Hypothalamus (tissue), 51 donors: ENCODE results near the gene DHX15.
A peak's percentile ranks its signal among the peaks of the same experiment; 100 is the strongest.
"Not testable (repeated sequence)": the region's sequence is repeated elsewhere in the genome, so short reads cannot be mapped to it uniquely, and the experiment has no call there.

Source experiments
- DNase-seq, 51 donors: peaks; one replicate each; lab custom pipeline; 2025; lab: John Stamatoyannopoulos, UW

The DHX15 gene

DNA sequence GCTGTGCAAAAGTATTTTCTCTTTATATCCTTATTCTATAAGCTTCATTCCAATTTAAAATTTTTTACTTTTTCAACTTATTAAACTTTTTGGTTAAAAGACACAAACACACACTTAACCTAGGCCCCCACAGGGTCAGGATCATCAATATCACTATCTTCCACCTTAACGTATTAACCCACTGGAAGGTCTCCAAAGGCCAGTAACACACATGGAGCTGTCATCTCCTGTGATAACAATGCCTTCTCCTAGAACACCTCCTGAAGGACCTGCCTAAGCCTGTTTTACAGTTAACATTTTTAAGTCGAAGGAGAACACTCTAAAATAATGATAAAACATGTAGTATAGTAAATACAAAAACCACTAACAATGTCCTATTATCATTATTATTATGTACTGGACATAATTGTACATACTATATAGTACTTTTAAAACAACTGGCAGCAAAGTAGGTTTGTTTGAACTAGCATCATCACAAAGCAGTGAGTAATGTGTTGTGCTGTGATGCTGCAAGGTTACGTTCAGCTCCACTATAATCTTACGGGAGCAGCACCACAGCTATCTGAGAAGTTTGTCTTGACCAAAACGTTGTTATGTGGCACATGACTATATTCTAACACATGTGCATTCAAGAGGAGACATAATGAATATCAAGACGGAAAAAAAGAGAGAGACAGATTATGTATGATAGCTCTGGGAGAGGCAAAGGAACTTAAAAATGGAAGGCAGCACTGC is 33.7 kb downstream of the DHX15 start:
- no peak for DNase-seq

DNA sequence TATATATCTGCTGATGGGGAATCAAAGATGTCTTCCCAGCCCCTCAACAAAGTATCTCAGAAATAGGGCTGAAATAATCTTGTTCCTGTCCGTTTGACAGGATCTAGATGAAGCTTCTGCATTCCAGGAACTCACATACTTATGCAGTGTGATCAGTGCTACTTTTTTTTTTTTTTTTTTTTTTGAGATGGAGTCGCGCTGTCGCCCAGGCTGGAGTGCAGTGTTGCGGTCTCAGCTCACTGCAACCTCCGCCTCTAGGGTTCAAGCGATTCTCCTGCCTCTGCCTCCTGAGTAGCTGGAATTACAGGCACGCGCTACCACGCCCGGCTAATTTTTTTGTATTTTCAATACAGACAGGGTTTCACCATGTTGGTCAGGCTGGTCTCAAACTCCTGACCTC is 36.4 kb downstream of the DHX15 start:
- no peak for DNase-seq

DNA sequence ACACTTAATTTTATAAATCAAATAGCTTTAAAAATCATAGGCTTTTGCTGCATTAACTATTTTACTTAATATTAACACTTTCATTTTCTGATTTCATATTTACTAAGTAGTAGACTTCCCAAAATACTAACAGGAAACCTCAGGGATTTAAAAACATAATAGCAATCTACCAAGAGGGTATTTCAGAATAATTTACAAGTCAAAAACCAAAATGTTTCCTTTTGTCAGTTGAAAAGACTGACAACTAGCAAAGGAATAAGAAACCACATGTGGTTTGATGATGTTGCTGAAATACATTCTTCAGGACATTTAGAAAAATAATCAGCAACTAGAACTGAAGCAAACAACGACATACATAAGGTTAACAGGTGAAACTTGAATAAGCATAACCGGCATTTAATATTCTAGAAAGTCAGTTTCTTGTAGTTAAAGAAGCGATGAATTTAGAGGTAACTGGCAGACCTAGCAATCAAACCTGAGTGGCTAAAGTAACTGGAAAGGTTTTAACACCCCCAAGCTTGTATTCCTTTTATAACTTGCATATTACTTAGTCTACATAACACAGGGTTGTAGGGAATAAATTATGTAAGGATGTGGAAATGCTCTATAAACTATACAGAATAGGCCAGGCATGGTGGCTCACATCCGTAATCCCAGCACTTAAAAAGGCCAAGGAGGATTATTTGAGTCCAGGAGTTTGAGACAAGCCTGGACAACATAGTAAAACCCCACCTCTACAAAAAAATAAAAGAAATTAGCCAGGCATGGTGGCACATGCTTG is 40.0 kb downstream of the DHX15 start:
- DNase-seq: no peak

DNA sequence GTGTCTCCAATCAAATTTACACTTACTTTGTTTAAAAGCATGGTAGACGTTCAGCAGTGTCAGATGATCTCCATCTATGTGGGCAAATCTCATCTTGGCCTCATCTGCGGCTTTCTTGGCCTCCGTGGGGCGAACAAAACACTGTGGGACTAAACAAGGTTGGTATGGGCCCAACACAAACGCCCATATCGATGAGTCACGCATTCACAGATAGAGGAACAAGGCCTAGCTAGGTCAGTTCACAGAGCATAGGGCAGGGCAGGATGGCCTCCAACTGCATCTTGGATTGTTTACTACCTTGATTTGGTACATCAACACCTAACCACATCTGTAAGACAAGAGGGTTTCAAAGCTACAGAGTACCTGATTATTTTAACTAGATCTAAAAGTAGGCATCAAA is 47.3 kb downstream of the DHX15 start:
- no peak for DNase-seq

DNA sequence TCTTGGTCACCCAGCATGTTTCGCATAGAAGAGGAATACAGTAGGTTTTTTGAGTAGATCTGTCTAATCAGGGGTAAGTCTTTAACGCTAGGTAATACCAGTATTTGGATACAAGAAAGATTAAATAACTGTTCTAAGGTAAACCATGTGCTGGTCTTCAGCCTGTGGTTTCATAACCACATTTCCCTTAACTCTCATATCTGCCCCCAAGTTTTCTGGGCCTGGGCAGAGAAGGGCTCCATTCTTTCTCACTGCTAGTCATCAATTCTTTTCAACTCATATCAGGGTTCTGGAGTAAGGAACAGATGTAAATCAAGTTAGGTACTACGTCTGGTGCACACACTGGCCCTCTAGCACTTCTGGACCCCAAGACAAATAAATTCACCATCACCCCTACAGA is 49.0 kb downstream of the DHX15 start:
- no peak for DNase-seq

DNA sequence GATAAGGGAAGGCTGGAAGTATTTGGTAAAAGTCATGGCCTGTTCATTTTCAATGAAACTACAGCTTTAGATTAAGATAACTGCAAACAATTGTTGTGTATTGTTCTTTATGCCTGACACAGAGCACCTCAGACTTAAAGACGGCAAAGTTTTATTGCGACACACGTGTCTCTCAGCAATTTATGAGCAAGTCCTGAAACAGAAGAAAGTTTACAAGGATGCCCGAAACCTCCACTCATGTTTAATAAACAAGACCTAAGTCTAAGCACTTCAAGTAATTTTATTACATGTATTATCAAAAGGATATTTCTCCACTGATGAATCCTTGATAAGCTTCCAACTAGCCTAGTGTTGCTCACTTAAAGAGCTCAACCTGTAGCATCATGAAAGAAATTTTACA is 51.0 kb downstream of the DHX15 start:
- no peak for DNase-seq

DNA sequence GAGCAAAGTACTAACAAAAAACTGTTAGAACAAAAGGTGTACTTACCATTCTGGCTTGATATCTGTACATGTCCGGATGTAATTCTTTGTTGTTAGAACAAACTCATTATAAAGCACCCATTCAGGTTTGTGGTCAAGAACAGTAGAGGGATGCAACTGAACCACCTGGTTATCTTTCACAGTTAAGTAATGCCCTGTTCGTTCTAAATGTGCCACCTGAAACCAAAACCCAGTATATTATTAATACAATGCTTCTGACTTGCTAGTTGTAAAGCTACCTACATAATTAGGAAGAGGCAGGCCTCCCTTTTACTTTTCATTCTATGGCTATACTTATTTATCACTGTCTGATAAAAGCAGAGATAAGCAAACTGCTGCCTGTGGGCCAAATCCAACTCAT is 54.8 kb downstream of the DHX15 start:
- DNase-seq: no peak

DNA sequence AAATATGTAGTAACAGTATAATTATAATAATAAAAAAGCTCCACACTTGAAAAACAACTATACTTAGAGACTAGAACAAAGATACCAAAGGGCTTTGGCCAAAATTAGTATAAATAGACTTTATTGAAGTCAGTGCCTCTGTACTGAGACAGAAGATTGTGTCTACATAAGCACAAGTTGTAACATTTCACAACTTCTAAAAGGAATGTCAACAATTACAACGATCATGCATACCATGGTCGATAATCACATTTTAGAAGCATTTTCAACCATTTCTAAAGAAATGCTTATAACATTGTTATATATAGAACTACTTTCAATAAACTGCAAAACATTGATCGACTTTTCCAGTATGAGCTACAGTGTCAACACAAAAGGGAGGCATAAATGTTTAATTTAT is 57.0 kb downstream of the DHX15 start:
- DNase-seq: no peak

DNA sequence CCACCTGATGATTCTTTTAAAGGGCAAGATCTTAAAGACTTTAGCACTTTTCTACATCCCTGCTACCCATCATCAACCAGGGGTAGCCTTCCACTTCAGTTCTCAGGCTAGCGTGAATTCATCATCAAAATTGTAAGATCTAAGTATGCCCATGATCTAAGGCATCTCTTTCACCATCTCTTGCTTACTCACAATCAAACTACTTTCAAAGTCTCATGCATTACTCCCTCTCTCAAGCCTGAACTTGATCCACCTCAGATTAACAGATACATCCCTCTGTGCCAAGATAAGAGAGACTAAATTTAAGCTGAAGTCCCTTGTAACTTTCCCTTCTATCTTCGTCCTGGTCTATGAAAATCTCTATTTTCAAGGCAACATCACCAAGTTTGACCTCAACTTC is 62.8 kb downstream of the DHX15 start:
- DNase-seq: no peak

DNA sequence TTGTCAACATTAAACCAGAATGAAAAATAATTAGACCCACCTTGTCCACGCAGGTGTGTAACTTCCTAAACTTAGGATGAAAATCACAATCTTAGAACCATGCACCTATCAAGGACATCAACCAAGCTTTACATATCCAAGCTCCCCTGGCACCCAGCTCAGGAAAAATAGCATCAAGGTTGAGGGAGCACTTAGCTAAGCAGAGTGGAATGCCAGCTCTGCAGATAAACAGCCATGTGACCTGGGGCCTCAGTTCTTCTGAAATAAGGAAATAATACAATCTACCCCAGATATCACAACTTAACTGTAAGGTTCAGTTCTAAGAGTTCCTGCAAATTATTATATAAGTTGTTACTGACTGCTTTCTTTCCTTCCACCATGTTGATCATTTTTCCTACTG is 64.7 kb downstream of the DHX15 start:
- no peak for DNase-seq

DNA sequence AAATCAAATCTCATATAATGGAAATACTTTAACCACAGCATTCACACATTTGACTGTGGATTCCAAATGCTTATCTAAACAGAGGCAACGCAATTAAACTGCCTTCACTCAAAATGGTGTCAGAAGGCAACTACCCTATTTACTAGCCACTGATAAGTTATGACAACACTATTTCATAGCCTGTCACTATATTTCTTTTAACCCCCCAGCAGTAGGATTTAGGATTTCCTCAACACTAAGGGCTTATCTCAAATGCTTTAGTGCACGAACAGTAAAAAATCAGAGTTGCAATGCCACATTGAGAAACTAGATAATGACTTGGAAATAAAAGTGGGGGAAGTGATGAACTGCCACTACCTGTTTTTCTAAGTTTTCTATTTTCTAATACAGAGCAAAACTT is 66.7 kb downstream of the DHX15 start:
- DNase-seq: no peak

DNA sequence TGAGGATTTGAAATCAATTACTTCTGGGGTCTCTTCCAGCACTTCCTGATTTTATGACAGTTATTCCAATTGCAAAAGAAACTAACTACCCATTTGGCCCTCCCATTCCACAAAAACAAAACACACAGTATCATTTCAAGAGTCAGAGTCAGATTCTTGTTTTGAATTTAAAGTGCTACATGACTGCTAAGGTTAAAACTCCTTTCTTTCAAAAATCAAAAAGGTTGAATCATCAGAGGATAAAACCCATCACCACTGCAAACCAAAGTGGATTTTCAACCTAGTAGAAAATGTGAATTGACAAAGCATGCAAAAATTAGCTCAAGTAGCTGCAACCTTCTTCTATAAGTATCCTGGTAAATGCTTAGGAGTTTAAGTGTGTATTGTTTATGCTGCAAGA is 67.4 kb downstream of the DHX15 start:
- DNase-seq: no peak

DNA sequence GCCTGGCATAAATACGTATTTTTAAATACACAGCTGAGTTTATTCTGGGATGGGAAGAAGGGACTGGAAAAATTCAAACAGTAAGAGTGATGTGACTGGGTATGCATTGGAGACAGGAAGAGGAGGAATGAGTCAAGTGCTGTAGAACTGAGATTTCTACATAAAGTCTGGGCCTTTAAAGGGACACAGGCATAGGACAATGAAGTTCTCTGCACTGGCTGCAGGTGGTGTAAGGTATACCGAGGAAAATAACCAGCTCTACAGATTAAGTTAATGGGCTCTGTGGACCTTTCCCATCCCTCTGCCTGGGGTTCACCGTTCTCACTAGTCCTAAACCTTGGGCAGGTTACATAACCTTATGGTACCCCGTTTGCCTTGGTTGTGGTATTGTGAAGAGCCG is 68.7 kb downstream of the DHX15 start:
- DNase-seq: no peak

DNA sequence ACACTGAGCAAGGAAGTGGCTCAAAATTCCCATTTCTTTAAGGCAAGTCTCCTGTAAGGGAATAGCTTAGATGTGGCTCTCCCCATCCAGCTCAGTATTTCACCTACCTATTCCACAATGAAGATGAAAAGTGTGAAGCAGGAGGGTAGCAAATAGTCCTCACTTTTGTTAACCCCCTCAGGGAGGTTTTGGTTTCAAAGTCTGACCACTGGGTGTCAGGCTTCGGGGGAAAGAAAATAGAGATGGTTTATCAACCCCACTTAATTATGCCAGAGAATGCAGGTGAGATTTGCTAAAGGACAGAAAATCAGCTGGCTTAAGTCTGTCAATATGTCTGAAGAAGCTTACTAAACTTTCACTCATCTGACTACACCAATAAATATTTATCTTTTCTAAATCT is 69.5 kb downstream of the DHX15 start:
- DNase-seq: no peak

DNA sequence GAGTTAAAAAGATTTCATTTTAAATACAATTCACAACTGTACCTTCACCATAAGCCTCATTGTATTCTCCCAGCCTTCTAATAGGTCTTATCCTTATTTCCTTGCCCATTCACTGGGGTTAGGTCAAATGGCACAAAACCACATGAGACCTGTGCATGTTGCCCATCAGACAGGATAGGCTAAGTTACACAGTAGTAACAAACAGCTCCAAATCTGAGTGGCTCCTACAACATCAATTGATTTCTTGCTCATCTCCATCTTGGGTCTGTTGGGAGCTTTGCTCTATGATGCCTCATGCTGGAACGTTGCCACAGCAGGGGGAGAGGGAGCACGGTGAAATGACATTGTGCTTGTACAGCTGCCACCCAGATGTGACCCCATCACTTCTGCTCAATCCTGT is 70.6 kb downstream of the DHX15 start:
- DNase-seq: no peak

DNA sequence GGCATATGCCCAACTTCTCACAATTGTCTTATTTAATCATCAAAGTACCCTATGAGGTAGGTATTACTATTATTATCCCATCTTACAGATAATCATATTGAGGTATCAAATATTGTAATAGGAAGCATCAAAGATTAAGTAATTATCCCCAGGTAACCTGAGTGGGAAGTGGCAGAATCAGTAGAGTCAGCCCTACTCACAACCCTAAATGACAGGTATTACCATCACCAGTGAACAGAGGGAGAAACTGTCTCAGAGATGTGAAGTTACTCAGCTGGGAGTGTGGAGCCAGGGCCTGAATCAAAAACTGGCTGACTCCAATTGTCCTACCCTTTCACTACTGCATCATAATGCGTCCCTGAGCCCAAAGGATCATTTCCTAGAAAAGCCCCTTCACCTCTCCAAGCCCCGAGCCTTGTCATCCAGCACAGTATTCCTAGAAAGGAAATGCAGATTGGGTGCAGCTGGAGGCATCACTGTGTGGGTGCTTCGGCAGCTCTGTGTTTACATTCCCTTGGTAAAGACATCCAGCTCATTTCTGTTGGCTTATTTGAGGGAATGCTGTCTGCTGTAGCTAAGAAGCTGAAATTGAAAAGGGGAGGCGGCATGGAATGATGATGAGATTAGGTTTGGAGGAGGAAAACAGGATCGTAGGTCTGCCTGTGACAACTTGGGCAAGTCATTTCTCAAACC is 72.8 kb downstream of the DHX15 start:
- peak in 1 of 51 donors; percentile 19 for DNase-seq

DNA sequence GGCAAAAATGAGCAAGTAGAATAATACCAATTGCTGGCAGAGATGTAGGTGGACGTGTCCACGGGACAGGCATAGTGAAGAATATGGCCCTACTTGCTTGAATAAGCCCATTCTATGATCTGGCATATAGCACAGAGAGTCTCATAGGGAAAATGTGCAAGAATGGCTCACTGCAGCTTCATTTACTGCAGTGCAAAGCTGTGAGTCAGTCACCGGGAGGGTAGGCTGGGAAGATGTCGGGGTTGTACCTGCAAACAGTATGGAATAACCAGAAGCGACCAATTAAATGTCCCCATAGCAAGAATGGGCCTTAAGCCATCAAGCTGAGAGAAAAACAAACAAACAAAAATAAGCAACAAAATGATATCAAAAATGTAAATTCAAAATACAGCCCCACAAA is 74.3 kb downstream of the DHX15 start:
- DNase-seq: no peak

DNA sequence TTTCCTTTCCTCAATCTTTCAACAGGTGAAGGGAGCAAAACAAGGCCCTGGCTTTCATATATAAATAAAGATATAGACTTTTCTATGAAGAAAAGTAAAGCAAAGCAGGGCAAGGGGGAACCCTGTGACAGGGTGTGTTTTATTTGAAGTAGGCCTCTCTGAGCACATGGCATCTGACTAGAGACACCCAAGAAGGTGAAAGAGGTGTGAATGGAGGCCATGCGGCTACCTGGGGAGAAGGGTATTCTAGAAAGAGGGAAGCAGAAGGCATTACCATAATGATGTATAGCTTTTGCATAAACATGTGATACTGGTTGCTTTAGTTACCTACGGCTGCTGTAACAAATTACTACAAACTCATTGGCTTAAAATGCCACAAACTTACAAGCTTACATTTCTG is 75.8 kb downstream of the DHX15 start:
- DNase-seq: no peak

DNA sequence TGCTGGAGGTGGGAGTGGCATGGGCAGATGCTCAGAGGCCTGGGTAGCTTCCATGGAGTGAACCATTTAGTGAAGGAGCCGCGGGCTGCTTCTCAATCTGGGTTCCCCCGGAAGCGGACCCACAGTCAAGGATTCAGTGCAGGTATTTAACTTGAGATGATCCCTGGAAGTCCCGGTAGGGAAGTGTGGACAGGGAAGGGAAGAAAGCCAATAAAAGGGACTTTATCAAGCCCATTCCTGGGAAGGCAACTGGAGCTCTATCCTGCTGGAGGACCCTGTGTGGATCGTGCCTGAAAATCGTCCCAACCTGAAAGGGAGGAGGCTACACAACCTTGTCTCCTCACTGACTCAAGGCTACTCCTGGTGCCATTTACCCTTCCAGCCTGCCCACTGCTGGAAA is 76.9 kb downstream of the DHX15 start:
- DNase-seq: no peak

DNA sequence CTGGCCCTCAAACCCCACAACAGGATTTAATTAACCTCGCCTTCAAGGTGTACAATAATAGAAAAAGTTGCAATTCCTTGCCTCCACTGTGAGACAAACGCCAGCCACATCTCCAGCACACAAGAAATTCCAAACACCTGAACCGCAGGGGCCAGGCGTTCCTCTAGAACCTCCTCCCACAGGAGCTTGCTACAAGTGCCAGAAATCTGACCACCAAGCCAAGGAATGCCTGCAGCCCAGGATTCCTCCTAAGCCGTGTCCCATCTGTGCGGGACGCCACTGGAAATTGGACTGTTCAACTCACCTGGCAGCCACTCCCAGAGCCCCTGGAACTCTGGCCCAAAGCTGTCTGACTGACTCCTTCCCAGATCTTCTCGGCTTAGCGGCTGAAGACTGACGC is 81.3 kb downstream of the DHX15 start:
- not testable (repeated sequence) for DNase-seq

DNA sequence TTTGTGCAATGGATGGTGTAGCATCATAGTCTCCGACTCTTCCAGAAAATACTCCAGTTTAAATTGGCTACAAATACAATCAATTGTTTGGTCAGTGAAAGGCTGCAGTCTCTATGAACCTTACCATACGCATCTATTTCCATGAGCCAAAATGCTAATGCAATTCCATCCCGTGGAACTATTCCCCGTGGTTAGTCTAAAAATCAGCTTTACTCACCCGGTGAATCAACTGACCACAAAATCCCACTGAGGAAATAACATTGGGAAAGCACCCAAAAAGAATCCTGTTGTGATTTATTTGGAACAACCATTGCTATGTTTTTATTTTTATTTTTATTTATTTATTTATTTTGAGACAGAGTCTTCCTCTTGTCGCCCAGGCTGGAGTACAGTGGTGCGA is 87.1 kb downstream of the DHX15 start:
- DNase-seq: no peak

DNA sequence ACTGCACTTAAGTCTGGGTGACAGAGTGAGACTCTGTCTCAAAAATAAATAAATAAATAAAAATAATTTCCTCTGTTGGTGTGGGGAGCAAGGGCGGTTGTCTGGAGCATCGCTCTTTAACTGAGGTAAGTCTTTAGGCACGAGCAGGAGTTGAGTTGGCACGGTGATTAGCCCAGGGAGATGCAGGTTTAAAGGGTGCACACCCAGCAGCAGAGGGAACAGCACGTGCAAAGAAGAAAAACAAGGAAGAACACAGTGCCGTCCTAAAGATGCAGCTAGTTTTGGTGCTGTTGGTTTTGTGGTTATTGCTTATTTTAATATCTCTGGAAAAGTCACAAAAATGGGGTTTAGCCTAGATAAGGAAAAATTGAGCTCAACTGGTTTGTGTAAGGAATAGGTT is 87.8 kb downstream of the DHX15 start:
- DNase-seq: no peak
